RWPE1 (cell line): ENCODE measurements around the gene ILF2.

ENCODE experiments used
- CTCF ChIA-PET: fragments of 350-600 bp; sonication (Branson Sonifier 250); formaldehyde crosslinking; extraction: SDS; loops from one replicate; lab custom pipeline; 2021; lab: Yijun Ruan, JAX
- POLR2A ChIA-PET: fragments of 400-600 bp; formaldehyde crosslinking; extraction: SDS; loops from one replicate; lab custom pipeline; 2020; ENCODE audit warnings: antibody characterized with exemption; ENCODE audit not compliant: low non-redundant PET; lab: Yijun Ruan, JAX
- DNase-seq: peaks from one replicate; pipeline ENCODE4 v3.0.0; 2012; ENCODE audit warnings: low spot score
- H3K27ac ChIP-seq: fragments of 450-650 bp; 2 replicates; pipeline ENCODE4 v1.5.1; 2017
- TF ChIP-seq, protein P1 (sequence below): fragments of 450-650 bp; conservative IDR thresholded peaks from 2 replicates; pipeline ENCODE4 v1.5.1; 2017; ENCODE audit warnings: low read depth, mild to moderate bottlenecking

The ILF2 gene

DNA sequence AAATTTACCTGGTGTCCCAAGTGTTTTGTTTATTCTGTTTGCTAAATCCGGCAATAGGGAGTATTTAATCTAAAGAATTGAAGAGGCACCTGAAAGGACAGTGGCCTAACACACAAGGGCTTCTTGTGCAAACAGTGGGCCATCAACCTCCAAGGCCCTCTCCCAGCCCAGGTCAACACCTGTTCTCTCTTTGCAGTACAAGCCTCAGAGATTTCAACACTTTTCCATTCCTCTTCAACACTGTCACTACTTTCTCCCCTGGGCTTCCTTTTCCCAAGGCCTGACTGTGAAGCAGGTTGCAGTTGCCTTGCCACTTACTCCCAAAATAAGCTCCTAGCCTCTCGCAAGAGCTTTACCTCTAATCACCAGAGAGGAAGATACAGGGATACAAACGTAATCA is 15.5 kb downstream of the ILF2 start:
- TF ChIP-seq, protein P1, sequence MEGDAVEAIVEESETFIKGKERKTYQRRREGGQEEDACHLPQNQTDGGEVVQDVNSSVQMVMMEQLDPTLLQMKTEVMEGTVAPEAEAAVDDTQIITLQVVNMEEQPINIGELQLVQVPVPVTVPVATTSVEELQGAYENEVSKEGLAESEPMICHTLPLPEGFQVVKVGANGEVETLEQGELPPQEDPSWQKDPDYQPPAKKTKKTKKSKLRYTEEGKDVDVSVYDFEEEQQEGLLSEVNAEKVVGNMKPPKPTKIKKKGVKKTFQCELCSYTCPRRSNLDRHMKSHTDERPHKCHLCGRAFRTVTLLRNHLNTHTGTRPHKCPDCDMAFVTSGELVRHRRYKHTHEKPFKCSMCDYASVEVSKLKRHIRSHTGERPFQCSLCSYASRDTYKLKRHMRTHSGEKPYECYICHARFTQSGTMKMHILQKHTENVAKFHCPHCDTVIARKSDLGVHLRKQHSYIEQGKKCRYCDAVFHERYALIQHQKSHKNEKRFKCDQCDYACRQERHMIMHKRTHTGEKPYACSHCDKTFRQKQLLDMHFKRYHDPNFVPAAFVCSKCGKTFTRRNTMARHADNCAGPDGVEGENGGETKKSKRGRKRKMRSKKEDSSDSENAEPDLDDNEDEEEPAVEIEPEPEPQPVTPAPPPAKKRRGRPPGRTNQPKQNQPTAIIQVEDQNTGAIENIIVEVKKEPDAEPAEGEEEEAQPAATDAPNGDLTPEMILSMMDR: no peak
- ChIA-PET POLR2A (no interaction called here), CTCF (no interaction called here)
- DNase-seq: no peak
- no peak overlapping the region for H3K27ac ChIP-seq

DNA sequence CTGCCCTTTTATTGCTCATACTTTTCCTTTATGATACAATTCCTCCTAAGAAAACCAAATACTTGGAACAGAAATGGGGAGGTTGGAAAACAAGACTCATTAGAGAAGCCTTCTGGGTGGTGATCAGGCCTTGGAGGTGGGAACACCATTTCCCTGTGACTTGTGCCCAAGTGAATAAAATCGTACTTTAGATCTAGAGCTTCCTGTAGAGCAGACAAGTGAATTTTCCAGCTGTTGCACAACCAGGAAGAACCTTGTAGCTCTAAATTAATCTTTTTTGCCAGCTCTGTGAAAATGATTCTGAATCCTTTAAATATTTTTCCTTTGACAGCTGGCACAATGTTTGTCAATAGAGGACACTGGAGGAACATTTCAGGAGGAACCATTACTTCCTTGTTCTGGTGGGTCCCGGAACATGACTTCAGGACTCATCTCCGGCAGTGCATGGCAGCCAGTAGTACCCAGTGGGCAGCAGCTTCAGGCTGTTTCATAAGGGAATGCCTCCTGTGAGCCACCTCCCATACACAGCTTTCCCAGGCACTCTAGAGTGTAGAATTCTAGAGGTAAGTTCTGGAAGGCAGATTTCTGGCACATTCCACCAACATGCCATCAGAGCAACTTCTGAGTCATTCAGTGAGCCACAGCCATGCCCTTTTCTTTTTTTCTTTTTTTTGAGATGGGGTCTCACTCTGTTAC is 17.8 kb downstream of the ILF2 start:
- H3K27ac ChIP-seq: peak overlapping the region; percentile 50; the same call in 1 of the 2 replicates
- DNase-seq: peak; percentile 44
- POLR2A ChIA-PET: interaction anchor here (1.0 kb wide), 1 partner anchor 26 kb away, joined by 3 read pairs; no protein-coding TSS in a partner anchor
- TF ChIP-seq, protein P1: no peak
- CTCF ChIA-PET: no interaction called here

DNA sequence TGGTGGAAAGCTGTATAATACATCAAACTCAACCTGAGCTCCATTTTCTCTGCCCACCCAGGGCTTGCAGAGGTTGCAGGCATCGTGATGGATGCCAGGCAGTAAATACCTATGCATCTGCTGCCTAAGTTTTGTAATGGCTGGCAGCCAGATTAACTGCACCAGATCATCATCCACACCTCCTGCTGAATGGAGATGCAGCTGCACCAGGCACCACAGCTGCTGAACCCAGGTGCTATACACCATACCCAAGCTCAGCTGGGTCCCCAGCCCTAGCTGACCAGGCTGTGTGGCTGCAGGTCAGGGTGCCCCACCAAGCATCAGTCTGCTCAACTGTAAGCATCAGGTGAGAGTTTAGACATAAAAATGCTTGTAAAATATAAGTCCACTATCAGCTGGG is 19.0 kb downstream of the ILF2 start:
- ChIA-PET POLR2A (interaction anchor here (0.6 kb wide), 1 partner anchor 12 kb away, joined by 3 read pairs; no protein-coding TSS in a partner anchor), CTCF (no interaction called here)
- TF ChIP-seq, protein P1: no peak
- H3K27ac ChIP-seq: no peak overlapping the region
- no peak for DNase-seq

DNA sequence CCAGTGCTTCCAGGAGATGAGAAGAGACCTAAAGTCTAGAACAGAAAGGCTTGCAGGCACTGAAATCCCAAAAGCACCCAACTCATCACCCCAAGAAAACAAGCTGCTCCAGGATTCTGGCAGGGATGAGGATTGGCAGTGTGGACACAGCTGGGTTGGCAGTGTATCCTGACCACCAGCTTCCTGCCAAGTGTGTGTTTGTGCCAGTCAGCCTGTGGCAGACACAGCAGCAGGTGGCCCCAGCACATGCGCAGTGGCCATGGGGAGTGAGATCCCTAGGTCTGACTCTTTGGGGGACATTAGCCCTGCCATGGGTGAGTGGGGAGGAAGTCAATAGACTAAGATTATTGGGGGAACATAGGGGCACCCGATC is 20.9 kb downstream of the ILF2 start:
- peak overlapping the region; percentile 44 for H3K27ac ChIP-seq
- ChIA-PET CTCF (interaction anchor here (0.5 kb wide), 1 partner anchor 34 kb away, joined by 3 read pairs; the partner anchor contains the start of gene S100A14), POLR2A (no interaction called here)
- TF ChIP-seq, protein P1: no peak
- no peak for DNase-seq

DNA sequence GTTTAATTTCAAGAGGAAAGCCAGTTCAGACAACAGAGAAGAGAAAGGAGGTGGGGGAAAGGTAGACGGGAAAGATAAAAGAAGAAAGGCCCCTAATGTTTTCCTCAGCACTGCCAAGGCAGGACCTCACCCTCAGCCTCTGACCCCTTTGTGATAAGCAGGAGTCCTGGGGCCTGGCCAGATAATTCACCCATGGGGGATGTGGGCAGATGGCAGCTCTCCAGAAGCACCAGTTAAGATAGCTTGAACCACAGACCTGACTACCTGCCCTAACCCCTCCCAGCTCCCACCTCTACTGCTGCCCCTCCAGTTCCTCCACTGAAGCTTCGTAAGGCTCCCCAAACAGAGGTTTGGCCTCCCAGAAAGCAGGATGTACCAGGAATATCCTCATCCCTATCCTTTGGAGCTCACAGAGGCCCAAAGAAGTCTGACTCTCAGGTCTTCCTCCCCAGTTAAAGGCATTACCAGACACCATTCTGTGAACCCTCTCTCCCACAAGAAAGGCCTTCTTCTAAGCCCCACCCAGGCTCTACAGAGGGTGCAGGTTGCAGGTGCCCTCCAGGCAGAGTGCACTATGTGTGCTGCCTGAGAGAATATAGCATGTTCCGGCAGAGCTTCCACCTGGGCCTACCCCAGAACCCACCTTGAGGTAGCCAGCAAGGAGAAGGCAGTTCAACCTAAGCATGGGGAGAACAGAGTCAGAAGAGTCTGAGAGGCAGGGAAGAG is 21.5 kb downstream of the ILF2 start:
- no peak for DNase-seq
- ChIA-PET POLR2A (no interaction called here), CTCF (interaction anchor here (0.5 to 0.6 kb wide), 2 partner anchors 33 to 96 kb away, joined by 3 to 5 read pairs; partner anchors contain the start of gene S100A14)
- TF ChIP-seq, protein P1: no peak
- peak overlapping the region; percentile 44 for H3K27ac ChIP-seq

DNA sequence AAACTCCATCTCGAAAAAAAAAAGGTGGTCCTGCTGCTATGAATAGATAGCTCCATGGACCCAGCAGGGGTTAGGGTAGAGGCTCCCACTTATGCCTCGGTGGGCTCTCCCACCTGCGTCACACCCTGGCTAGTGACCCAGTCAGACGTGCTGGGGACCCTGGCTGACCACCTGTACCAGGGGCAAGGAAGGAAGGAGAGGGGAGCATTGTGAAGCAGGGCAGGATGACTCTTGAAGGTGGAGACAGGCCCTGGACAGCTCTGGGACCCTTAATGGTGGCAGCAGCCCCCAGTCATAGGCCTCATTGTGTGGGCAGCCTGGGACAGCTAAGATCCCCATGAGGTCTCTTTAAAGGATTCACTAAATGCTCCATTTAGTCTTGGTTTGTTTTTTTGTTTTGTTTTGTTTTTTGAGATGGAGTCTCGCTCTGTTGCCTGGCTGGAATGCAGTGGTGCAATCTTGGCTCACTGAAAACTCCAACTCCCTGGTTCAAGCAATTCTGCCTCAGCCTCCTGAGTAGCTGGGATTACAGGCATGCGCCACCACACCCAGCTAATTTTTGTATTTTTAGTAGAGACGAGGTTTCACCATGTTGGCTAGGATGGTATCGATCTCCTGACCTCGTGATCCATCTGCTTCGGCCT is 22.7 kb downstream of the ILF2 start:
- POLR2A ChIA-PET: interaction anchor here (0.6 kb wide), 1 partner anchor 14 kb away, joined by 3 read pairs; the partner anchor contains the start of gene CHTOP
- TF ChIP-seq, protein P1: no peak
- no peak for DNase-seq
- peak overlapping the region; percentile 53 for H3K27ac ChIP-seq
- CTCF ChIA-PET: no interaction called here
